ENCODE data around the gene GNLY. TPM values are rescaled to one million over a fixed set of nuclear protein-coding genes. Genes with fewer than 3 reads are reported as not detected.

GNLY gene
- total and polyA plus RNA-seq, 9 donors = 0.31 to 3.0 (median 0.68) TPM

DNA sequence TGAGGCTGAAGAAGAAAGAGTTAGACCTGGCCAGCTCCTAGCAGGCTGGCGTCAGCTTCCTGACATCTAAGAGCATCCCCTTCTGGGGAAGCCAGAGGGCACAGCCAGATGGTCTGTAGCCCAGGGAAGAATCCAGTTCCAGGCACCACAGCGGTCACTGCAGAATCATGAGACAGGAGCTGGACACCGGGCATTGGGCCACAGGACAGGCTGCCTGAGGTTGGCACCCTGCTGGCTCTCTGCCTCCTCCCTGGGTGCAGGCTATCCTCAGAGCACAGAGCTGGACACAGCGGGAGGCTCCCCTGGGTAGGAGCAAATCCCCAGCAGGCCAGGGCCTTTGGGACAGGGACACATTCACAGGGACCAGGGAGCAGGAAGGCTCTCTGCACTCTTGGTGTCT lies 39.9 kb downstream of the GNLY start:
- 81% methylated on average over 4 of the region's 4 CpGs for WGBS (ENCODE audit: insufficient coverage)
- DNase-seq = no peak
- Histone ChIP-seq H3K36me3 (ENCODE audit: control insufficient read depth, insufficient read depth, low read length) (no peaks in the 10 kb centered on the region), H3K27me3 (ENCODE audit: control insufficient read depth, insufficient read depth, low read length) (peaks cover 18% of the 10 kb centered on the region), H3K9me3 (replicated peaks; ENCODE audit: control insufficient read depth, low read depth, low read length) (no peaks in the 10 kb centered on the region), H3K27ac (ENCODE audit: low read length) (peak overlapping the region; percentile 85), H3K4me3 (ENCODE audit: low read length) (no peak overlapping the region), H3K4me1 (ENCODE audit: control insufficient read depth, insufficient read depth, low read length) (peaks cover 80% of the 10 kb centered on the region)

DNA sequence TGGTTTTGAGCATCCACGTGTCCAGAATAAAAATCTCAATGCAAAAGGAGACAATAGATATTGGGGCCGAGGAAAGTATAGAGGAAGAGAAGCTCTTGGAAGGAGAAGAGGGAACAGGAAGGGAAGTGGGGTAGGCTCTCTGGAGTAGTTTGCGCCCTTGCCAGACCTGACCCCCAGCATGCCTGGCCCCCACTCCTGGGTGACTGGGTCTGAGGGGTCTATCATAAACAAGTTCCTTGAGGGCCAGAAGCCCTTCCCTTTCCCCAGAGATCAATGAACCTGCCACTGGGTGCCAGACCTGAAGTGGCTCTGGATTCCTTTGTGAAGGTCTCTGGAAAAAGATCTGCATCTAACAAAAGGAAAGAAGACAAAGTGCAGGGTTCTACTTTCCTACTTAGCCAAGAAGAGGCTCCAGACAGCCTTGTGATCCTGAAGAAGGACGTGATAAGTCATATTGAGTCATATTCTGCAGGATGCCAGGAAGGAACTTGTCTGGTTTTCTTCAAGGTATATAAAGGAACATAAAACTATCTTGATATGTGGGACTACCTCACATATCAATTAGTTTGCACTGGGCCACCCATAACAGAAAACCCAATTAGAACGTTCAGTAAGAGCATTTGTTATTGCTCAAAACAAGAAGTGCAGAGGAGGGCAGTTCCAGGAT lies 40.9 kb downstream of the GNLY start:
- no peaks in the 10 kb centered on the region for H3K36me3 ChIP-seq (ENCODE audit: control insufficient read depth, insufficient read depth, low read length)
- no peaks in the 10 kb centered on the region for H3K9me3 ChIP-seq (replicated peaks; ENCODE audit: control insufficient read depth, low read depth, low read length)
- DNase-seq = no peak
- H3K4me3 ChIP-seq (ENCODE audit: low read length) = no peak overlapping the region
- WGBS (ENCODE audit: insufficient coverage) = 89% methylated on average over 4 of the region's 5 CpGs
- H3K27ac ChIP-seq (ENCODE audit: low read length) = no peak overlapping the region
- peaks cover 74% of the 10 kb centered on the region for H3K4me1 ChIP-seq (ENCODE audit: control insufficient read depth, insufficient read depth, low read length)
- peaks cover 9% of the 10 kb centered on the region for H3K27me3 ChIP-seq (ENCODE audit: control insufficient read depth, insufficient read depth, low read length)

DNA sequence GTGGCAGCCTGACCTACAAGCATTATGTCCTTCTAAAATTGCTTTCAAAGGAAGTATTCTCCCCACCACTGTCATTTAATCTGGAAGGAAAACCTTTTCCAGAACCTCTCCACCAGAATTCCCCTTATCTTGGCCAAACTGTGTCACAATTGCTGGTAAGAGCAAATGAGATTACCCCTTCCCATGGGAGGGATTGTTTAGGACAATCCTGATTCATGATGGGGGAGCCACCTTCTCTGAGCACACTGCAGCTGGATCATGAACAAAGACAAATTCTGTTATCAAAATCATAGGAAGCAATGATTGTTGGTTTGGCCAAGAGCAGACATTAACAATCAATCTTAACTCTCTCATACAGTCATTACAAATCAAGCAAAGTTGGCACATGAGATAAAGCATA lies 41.5 kb downstream of the GNLY start:
- no peak overlapping the region for H3K27ac ChIP-seq (ENCODE audit: low read length)
- DNase-seq = no peak
- H3K4me1 ChIP-seq (ENCODE audit: control insufficient read depth, insufficient read depth, low read length) = peaks cover 76% of the 10 kb centered on the region
- H3K9me3 ChIP-seq (replicated peaks; ENCODE audit: control insufficient read depth, low read depth, low read length) = no peaks in the 10 kb centered on the region
- H3K4me3 ChIP-seq (ENCODE audit: low read length) = no peak overlapping the region
- H3K36me3 ChIP-seq (ENCODE audit: control insufficient read depth, insufficient read depth, low read length) = no peaks in the 10 kb centered on the region
- peaks cover 7% of the 10 kb centered on the region for H3K27me3 ChIP-seq (ENCODE audit: control insufficient read depth, insufficient read depth, low read length)

DNA sequence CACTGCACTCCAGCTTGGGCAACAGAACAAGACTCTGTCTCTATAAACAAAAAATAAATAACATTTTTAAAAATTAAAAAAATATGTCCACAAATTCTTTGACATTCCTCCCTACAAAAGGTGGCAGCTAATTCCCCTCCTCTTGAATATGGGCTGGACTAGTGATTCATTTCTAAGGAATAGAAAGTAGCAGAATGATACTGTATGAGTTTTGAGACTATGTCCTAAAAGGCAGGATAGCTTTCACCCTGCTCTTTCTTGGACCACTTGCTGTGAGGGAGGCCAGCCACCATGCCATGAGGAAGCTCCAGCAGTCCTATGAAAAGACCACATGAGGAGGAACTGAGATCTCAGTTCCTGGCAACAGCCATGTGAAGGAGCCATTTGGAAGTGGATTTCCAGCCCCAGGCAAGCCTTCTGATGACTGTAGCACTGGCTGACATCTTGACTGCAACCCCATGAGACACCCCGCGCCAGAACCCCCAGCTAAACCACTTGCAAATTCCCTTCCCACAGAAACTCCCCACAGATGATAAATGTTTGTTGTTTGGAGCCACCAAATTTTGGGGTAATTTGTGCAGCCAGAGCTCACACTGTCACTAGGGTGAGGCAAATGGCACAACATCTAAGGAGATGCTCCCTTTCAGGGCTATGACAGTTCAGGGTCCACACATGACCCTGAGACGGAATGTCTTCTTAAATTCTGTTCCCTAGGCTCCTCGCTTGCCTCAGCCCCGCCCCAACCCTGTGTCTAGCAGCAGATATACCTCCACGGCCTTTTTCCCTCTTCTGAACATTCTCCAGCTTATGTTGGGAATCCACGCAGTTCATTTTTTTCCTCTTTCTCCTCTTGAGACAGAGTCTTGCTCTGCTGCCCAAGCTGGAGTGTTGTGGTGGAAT lies 42.5 kb downstream of the GNLY start:
- Histone ChIP-seq H3K4me3 (ENCODE audit: low read length) (no peak overlapping the region), H3K36me3 (ENCODE audit: control insufficient read depth, insufficient read depth, low read length) (no peaks in the 10 kb centered on the region), H3K27ac (ENCODE audit: low read length) (no peak overlapping the region), H3K27me3 (ENCODE audit: control insufficient read depth, insufficient read depth, low read length) (peaks cover 6% of the 10 kb centered on the region), H3K4me1 (ENCODE audit: control insufficient read depth, insufficient read depth, low read length) (peaks cover 80% of the 10 kb centered on the region), H3K9me3 (replicated peaks; ENCODE audit: control insufficient read depth, low read depth, low read length) (no peaks in the 10 kb centered on the region)
- 40% methylated on average over 3 of the region's 7 CpGs for WGBS (ENCODE audit: insufficient coverage)
- no peak for DNase-seq

DNA sequence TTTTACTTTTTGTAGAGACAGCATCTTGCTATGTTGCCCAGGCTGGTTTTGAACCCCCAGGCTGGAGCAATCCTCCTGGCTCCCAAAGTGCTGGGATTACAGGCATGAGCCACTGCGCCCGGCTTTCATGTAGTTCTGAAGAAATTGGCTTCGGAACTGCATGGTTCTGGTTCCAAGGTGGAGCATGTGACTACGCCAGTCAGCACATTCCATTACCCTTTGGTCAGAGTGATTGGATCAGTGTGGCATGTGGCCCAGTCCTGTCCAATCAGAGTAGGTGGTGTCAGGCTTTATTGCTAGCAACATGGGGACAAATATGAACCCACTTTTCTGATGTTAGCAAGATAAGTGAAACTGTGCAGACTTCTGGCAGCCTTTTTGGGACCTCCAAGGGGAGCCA lies 43.3 kb downstream of the GNLY start:
- H3K4me1 ChIP-seq (ENCODE audit: control insufficient read depth, insufficient read depth, low read length) = peaks cover 82% of the 10 kb centered on the region
- H3K36me3 ChIP-seq (ENCODE audit: control insufficient read depth, insufficient read depth, low read length) = no peaks in the 10 kb centered on the region
- no peaks in the 10 kb centered on the region for H3K9me3 ChIP-seq (replicated peaks; ENCODE audit: control insufficient read depth, low read depth, low read length)
- H3K27me3 ChIP-seq (ENCODE audit: control insufficient read depth, insufficient read depth, low read length) = peaks cover 6% of the 10 kb centered on the region
- H3K27ac ChIP-seq (ENCODE audit: low read length) = peak overlapping the region; percentile 45
- H3K4me3 ChIP-seq (ENCODE audit: low read length) = no peak overlapping the region
- peak; percentile 89 for DNase-seq
- WGBS (ENCODE audit: insufficient coverage) = 19% methylated on average over 2 of the region's 4 CpGs

DNA sequence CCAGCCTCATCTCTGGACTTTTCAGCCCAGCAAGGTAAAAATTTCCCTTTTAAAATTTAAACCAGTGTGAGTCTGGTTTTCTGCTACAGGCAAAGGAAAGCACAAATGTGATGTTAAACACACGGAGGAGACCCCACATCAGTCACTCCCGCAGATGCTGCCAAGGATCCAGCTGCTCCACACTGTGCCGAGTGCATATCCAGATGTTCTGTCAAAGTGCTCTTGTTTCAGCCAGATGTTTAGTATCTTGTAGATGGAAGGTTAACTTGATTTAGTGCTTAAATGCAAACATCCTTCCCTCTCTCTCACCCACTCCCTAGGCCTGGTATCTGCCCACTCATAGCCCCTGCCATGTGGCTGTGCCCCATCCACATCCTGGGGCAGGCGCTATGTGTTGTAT lies 43.8 kb downstream of the GNLY start:
- Histone ChIP-seq H3K4me1 (ENCODE audit: control insufficient read depth, insufficient read depth, low read length) (peaks cover 82% of the 10 kb centered on the region), H3K36me3 (ENCODE audit: control insufficient read depth, insufficient read depth, low read length) (no peaks in the 10 kb centered on the region), H3K27me3 (ENCODE audit: control insufficient read depth, insufficient read depth, low read length) (peaks cover 6% of the 10 kb centered on the region), H3K27ac (ENCODE audit: low read length) (peak overlapping the region; percentile 45), H3K9me3 (replicated peaks; ENCODE audit: control insufficient read depth, low read depth, low read length) (no peaks in the 10 kb centered on the region), H3K4me3 (ENCODE audit: low read length) (no peak overlapping the region)
- 40% methylated on average over 1 of the region's 4 CpGs for WGBS (ENCODE audit: insufficient coverage)
- peak; percentile 94 for DNase-seq

DNA sequence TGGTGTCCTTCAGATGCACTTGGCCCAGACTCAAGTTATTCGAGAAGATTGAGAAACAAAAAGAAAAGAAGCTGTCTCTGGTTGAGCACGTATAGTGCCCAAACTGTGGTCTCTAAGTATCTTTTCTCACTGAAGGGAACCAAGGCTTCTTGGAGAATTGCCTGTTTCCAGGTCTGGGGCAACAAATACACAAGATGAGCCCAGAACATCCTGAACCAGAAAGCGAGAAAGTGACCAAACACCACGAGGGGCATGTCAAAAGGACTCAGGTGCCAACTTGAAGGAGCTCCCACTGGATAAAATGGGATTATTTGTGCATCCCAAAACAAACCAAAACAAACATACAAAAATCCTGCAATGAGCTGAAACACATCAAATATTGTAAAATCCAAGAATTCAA lies 46.0 kb downstream of the GNLY start:
- no peaks in the 10 kb centered on the region for H3K36me3 ChIP-seq (ENCODE audit: control insufficient read depth, insufficient read depth, low read length)
- H3K4me1 ChIP-seq (ENCODE audit: control insufficient read depth, insufficient read depth, low read length) = peaks cover 82% of the 10 kb centered on the region
- no peaks in the 10 kb centered on the region for H3K27me3 ChIP-seq (ENCODE audit: control insufficient read depth, insufficient read depth, low read length)
- H3K9me3 ChIP-seq (replicated peaks; ENCODE audit: control insufficient read depth, low read depth, low read length) = no peaks in the 10 kb centered on the region
- H3K4me3 ChIP-seq (ENCODE audit: low read length) = no peak overlapping the region
- 100% methylated on average over 3 of the region's 4 CpGs for WGBS (ENCODE audit: insufficient coverage)
- no peak overlapping the region for H3K27ac ChIP-seq (ENCODE audit: low read length)
- DNase-seq = no peak

DNA sequence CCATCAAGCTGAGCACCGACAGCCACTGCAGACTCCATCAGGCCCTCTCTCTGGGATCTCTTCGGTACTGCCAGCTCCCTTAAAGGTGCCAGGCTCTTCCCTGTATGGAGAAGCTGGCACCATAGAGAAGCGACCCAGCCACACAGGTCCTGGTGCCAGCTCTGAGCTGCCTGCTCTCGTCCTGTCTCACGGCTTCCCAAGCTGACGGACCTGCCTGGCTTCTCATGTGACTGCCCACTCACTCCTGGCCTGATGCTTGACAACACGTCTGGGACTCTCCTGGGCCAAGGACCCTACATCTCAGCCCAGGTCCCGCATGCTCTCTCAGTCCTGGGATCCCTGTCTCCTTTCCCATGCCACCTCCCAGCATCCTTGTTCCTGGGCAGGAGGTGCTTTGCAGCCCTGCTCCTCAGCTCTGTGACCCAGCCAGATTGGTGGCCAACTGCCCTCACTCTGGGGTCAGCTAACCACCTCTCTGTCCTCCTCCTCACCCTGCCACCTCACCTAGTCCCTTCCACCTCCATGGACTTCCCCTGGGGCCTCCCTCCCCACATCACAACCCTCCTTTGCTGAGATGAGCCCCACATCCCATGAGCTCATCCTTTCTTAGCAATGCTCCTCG lies 47.2 kb downstream of the GNLY start:
- no peak overlapping the region for H3K4me3 ChIP-seq (ENCODE audit: low read length)
- peak overlapping the region; percentile 86 for H3K27ac ChIP-seq (ENCODE audit: low read length)
- H3K27me3 ChIP-seq (ENCODE audit: control insufficient read depth, insufficient read depth, low read length) = peaks cover 2% of the 10 kb centered on the region
- 66% methylated on average over 9 of the region's 9 CpGs for WGBS (ENCODE audit: insufficient coverage)
- DNase-seq = no peak
- H3K9me3 ChIP-seq (replicated peaks; ENCODE audit: control insufficient read depth, low read depth, low read length) = no peaks in the 10 kb centered on the region
- no peaks in the 10 kb centered on the region for H3K36me3 ChIP-seq (ENCODE audit: control insufficient read depth, insufficient read depth, low read length)
- H3K4me1 ChIP-seq (ENCODE audit: control insufficient read depth, insufficient read depth, low read length) = peaks cover 88% of the 10 kb centered on the region

DNA sequence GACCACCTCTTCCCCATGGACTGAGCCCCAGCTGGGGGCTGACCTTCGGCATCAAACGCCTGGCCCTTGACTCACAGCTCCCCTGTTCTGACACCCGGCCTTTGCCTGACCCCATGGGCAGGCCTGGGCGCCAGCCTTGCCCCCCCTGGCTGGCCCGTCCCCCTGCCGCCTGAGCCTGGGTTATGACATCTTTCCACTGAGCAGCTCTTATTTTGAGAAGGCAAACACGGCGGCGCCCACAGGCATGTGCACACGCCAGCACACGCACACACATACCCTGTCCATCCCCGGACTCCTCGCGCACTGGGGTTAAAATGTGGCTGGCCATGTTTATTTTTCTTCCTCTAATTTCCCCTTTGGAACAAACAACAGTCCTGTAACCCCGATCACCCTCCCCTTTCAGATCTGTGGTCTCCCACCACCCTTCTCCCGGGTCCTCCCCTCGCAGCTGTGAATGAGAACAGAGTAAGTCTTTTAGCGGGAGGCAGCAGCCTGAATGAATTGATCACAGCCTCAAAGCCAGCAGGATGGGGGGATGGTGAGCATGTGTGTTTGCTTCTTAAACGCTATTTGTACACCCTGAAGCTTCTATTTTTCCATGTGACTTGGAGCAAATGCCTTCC lies 47.8 kb downstream of the GNLY start:
- Histone ChIP-seq H3K27me3 (ENCODE audit: control insufficient read depth, insufficient read depth, low read length) (peaks cover 8% of the 10 kb centered on the region), H3K4me3 (ENCODE audit: low read length) (no peak overlapping the region), H3K4me1 (ENCODE audit: control insufficient read depth, insufficient read depth, low read length) (peaks cover 87% of the 10 kb centered on the region), H3K36me3 (ENCODE audit: control insufficient read depth, insufficient read depth, low read length) (no peaks in the 10 kb centered on the region), H3K9me3 (replicated peaks; ENCODE audit: control insufficient read depth, low read depth, low read length) (no peaks in the 10 kb centered on the region), H3K27ac (ENCODE audit: low read length) (peak overlapping the region; percentile 86)
- no peak for DNase-seq
- WGBS (ENCODE audit: insufficient coverage) = 15% methylated on average over 9 of the region's 19 CpGs
